NB4 (cell line): Measurements from ENCODE around the gene ST8SIA1.

Experiments
- CTCF ChIP-seq: IDR thresholded peaks from one replicate; pipeline ENCODE4 v1.5.1; 2012; ENCODE audit warnings: low read depth, low read length
- MYC ChIP-seq: IDR thresholded peaks from 2 replicates; pipeline ENCODE4 v1.6.1; 2011; ENCODE audit warnings: low read depth, low read length
- POLR2A ChIP-seq: IDR thresholded peaks from 2 replicates; pipeline ENCODE4 v1.6.1; 2011; ENCODE audit warnings: mild to moderate bottlenecking; ENCODE audit not compliant: insufficient read length; ENCODE audit errors: extremely low read depth

DNA sequence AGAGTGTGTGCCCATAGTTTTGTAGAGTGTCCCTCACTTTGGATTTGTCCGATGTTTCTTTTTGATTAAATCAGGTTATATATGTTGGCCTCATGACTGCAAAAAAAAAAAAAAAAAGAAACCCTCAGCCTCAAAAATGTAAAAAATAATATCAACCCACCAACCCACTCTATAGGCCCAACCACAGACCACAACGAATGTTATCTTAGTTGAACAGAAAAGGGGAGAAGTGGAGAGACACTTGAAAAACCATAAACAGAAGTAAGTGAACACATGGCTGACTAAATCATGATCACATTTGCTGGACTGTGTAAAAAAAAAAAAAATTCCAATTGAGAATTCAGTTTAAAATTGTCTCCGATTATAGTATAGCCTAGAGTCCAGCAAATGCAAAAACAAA lies 45.5 kb upstream of the ST8SIA1 start:
- TF ChIP-seq CTCF (no peak), POLR2A (no peak), MYC (no peak)
